ENCODE measurements around the gene TAF10.

GRCh38 chr11:6565988-6566703, 45.9 kb downstream of the TAF10 start:
- TF ChIP-seq CTCF (IDR thresholded peaks at IDR 0.05) = no peak
- TF ChIP-seq POLR2A (IDR thresholded peaks at IDR 0.05) = no peak
- no peak for TF ChIP-seq POLR2AphosphoS5 (IDR thresholded peaks at IDR 0.05)

All from transverse colon (tissue), 4 donors.